LNCAP (cell line): ENCODE measurements around the gene MARK4.

ENCODE experiments used
- TF ChIP-seq, protein P1 (sequence below): fragments of 450-650 bp; IDR thresholded peaks from 2 replicates; pipeline ENCODE4 v1.5.1; 2017; ENCODE audit warnings: mild to moderate bottlenecking

Gene MARK4

DNA sequence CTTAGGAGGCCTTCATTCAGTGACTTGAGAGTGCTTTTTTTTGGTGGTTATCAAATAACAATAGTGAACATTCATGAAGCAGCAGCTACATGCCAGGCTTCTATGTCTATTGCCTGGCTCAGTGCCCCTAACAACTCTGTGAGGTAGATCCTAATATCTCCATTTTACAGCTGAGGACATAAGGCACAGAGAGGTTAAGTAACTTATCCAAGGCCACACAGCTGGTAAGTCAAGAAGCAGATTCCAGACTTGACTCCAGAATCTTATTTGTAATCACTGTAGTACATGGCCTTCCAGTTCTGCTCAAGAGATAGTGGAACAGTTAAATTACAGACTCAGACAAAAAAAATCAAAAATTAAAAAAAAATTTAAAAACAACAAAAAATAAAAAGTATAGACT is 44.8 kb downstream of the MARK4 start:
- TF ChIP-seq, protein P1, sequence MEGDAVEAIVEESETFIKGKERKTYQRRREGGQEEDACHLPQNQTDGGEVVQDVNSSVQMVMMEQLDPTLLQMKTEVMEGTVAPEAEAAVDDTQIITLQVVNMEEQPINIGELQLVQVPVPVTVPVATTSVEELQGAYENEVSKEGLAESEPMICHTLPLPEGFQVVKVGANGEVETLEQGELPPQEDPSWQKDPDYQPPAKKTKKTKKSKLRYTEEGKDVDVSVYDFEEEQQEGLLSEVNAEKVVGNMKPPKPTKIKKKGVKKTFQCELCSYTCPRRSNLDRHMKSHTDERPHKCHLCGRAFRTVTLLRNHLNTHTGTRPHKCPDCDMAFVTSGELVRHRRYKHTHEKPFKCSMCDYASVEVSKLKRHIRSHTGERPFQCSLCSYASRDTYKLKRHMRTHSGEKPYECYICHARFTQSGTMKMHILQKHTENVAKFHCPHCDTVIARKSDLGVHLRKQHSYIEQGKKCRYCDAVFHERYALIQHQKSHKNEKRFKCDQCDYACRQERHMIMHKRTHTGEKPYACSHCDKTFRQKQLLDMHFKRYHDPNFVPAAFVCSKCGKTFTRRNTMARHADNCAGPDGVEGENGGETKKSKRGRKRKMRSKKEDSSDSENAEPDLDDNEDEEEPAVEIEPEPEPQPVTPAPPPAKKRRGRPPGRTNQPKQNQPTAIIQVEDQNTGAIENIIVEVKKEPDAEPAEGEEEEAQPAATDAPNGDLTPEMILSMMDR, result no peak

DNA sequence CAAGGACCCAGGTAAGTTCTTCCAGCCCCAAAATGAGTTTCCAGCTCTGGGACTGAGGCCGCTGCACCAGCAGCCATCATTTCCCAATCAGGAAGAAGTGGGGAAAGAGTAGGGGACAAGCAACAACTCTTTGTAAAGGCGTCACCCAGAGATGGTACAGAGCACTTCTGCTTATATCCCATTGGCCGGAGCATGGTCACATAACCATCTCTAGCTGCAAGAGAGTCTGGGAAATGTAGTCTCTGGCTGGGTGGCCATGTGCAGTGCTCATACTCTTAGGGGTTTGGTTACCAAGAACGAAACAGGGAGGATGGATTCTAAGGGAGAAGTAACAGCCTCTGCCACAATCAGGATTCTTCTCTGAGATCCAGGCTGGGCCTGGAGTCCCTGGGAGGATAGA is 45.3 kb downstream of the MARK4 start:
- TF ChIP-seq, protein P1, result no peak

DNA sequence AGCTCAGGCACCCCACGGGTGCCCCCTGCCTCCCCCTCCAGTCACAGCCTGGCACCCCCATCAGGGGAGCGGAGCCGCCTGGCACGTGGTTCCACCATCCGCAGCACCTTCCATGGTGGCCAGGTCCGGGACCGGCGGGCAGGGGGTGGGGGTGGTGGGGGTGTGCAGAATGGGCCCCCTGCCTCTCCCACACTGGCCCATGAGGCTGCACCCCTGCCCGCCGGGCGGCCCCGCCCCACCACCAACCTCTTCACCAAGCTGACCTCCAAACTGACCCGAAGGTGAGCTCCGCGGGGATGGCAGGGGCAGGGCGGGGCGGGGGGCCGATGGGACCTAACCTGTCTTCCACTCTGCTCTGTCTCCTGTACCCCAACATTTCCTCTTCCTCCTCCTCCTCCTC is 46.6 kb downstream of the MARK4 start:
- TF ChIP-seq, protein P1, result no peak

DNA sequence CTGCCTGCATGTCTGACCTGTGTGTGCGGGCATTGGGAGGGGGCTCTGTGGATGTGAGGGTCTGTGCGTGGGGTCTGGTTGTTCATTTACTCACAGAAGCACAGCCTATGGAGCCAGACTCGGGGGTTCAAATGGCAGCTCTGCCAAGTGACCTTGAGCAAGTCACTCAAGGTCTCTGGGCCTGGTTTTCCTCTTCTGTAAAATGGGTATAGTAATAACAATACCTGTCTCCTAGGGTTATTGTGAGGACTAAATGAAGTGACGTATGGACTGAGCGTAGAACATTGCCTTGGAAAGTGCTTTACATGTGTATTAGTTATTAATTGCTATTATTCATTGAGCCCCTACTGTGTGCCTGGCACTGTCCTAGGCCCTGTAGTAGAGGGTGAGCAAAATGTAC is 47.2 kb downstream of the MARK4 start:
- TF ChIP-seq, protein P1, result no peak

DNA sequence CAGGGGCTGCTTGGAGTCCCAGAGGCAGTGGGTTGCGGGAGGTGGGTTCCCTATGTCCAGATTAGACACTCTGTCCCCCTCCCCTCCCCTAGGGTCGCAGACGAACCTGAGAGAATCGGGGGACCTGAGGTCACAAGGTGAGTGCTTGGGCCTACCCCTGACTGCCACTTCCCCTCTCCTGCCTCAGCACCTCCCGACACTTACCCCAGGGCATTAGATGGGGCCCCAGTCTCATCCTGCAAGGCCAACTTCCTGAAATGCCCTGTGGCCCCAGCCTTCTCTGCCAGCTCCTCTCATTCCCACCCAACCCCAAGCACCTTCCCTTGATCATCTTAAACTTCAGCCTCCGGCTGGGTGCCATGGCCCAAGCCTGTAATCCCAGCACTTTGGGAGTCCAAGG is 48.6 kb downstream of the MARK4 start:
- TF ChIP-seq, protein P1, result no peak

DNA sequence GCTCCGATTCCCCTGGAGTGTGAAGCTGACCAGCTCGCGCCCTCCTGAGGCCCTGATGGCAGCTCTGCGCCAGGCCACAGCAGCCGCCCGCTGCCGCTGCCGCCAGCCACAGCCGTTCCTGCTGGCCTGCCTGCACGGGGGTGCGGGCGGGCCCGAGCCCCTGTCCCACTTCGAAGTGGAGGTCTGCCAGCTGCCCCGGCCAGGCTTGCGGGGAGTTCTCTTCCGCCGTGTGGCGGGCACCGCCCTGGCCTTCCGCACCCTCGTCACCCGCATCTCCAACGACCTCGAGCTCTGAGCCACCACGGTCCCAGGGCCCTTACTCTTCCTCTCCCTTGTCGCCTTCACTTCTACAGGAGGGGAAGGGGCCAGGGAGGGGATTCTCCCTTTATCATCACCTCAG is 51.3 kb downstream of the MARK4 start:
- TF ChIP-seq, protein P1, result no peak

DNA sequence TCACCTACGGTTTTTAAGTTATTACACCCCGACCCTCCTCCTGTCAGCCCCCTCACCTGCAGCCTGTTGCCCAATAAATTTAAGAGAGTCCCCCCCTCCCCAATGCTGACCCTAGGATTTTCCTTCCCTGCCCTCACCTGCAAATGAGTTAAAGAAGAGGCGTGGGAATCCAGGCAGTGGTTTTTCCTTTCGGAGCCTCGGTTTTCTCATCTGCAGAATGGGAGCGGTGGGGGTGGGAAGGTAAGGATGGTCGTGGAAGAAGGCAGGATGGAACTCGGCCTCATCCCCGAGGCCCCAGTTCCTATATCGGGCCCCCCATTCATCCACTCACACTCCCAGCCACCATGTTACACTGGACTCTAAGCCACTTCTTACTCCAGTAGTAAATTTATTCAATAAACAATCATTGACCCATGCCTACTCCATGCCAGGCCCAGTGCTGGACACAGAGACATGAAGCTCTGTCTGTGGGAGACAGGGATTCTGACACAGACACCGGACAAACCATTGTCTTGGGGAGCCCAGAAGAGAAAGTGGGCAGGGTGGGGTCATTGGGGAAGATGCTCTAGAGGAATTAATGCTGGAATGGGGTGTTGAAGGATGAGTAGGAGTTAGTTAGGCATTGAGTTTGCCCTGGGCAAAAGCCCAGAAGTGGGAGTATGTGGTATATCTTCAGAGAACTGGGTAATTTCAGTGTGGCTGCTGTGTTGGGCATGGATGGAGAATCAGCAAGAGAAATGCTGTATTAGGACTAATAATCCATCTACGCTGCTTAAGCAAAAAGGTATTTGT is 52.4 kb downstream of the MARK4 start:
- TF ChIP-seq, protein P1, result no peak
